ENCODE results near the gene EPC1.

The EPC1 gene

DNA sequence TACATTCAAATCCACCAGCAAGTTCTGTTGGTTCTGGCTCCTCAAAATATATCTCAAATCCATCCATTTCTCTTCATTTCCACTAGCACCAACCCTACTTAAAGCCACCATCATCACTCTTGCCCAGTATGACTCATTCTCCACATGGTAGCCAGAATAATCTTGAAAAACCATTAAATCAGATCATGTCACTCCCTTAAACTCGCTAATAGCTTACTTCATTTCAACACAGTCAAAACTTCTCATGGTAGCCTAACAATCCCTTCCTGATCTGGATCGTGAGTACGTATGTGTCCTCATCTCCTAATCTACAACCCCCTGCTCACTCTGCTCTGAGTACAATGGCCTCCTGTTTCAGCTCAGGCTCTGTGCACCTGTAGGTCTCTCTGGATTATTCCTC lies 8.7 kb downstream of the EPC1 start:
- DNase-seq (ENCODE audit: low read depth in 1 of 2, low spot score in 1 of 2), result no peak

DNA sequence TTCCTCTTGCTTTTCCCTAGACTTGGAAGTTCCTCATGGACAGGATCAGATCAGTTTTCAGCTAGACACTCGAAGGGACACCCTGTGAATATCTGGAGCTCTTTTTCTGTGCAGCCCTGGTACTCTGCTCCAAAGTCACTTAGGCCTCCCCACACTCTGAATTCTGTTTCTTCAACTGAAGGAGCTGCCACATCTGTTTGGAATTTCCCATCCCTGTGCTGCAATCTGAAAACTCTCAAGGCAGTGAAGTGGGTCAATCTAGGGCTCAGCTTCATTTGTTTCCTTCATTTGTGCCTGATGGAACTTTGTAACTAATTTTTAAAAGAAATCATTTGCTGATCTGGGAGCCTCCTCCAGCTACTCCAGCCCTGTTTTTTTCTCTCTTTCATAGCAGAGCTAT lies 9.6 kb downstream of the EPC1 start:
- no peak for DNase-seq (ENCODE audit: low read depth in 1 of 2, low spot score in 1 of 2)

DNA sequence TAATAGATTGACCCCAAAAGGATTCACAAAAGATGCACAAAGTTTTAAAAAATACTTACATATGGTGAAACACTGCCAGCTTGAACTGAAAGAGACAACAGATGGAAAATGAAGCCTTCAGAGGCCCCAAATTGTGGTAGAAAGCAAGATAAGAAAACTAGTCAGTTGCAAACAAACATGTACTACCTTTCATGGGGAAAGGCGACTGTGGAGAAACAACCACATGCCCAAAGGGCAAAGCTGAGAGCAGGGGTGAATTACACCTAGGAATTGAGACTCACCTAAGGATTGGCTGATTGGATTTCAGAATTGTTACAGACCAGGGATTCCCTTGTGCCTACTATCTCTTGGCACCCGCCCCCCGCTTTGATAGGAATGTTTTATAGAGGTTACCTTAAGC lies 13.1 kb downstream of the EPC1 start:
- DNase-seq (ENCODE audit: low read depth in 1 of 2, low spot score in 1 of 2), result no peak

DNA sequence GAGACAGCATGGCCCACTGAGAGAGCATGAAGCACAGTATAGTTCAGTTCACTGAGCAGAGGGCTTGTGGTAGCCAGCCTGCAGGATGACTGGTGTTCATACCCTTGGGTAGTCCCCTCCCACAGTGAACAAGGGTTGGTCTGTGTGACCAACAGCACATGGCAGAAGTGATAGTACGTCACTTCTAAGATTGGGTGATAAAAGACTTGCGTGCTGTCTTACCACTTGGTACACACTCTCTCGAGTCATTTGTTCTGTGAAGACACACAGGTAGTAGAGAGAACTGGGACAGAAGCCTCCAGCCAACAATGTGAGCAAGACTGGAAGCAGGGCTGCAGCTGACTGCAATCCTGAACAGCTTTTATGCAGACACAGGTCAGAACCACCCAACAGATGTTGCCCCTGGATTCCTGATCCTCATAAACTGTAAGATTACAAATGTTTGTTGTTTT lies 14.6 kb downstream of the EPC1 start:
- DNase-seq (ENCODE audit: low read depth in 1 of 2, low spot score in 1 of 2), result peak; percentile 44 to 80

DNA sequence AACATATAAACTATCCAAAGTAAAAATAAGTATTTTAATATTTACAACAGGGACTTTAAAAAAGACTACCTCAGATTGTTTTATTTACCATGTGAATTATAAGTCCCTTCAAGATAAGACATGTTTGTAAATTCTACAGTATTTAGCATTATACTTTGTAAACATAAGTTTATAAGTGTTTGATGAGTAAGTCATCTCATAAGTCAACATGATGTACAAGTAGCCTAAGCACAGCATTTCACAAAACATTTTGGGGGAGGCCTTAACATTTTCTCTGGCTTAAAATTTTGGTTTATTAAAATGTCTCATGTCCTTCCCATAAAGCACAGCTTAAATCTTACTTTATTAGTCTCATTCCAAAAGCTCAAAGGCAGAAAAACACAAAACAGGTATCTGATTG lies 15.4 kb downstream of the EPC1 start:
- no peak for DNase-seq (ENCODE audit: low read depth in 1 of 2, low spot score in 1 of 2)

DNA sequence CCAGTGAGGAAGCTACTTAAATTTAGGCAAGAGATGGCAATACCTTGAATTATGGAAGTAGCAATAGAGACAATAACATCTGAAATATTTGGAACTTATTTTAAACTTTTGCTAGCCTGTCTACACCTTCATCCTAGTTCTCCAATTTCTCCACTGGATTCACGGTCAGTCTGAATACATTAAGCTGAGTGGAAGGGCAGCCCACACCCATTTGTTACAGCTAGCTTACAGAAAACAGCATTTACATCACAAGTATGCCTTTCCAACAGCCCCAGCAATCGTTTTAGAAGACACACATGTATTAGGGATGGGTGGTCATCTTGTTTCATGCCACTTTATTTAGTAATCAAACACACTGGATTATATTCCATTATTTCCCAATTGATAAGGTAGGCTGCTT lies 16.7 kb downstream of the EPC1 start:
- DNase-seq (ENCODE audit: low read depth in 1 of 2, low spot score in 1 of 2), result no peak

DNA sequence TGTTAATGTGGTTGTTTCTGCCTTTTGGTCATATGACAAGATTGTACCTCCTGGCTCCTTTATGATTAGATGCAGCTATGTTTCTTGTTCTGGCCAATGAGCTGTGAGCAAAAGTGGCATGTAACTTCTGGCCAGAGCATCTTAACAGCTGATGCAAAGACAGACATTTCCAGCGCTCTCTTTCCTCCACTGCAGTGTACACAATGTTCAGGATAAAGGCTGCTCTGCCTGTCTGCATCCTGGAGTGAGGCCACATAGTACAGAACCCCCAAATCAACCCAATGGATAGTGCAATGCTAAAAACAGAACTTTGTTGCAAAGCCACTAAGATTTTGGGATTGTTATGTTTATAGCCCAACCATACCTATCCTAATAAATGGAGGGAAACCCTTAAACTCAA lies 17.9 kb downstream of the EPC1 start:
- no peak for DNase-seq (ENCODE audit: low read depth in 1 of 2, low spot score in 1 of 2)

DNA sequence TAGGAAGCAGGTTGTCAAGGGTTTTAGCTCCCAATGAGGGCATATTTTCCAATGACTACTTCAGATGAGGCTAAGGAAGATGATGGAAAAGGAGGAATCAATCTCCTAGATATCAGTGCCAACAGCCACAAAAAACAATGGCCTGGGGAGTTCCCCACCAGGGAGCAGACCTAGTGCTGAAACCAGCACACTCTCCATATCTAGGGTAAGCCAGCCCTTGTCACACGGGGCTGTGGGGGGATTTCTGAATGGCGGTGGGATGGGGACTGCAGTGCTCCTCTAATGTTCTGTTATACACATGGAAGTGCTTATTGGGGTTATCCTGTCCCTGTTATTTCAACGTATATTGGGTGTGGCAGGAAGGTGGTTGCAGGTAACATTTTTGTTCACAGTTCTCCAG lies 18.5 kb downstream of the EPC1 start:
- no peak for DNase-seq (ENCODE audit: low read depth in 1 of 2, low spot score in 1 of 2)

DNA sequence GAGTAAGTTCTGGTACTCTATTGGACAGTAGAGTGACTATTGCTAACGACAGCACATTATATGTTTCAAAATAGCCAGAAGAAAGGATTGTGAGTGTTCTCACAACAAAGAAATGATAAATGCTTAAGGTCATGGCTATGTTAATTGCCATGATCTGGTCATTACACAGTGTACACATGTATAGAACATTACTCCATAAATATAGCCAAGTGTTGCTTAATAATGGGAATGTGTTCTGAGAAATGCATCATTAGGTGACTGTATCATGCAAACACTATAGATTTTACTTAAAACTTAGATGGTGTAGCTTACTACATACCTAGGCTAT lies 19.6 kb downstream of the EPC1 start:
- DNase-seq (ENCODE audit: low read depth in 1 of 2, low spot score in 1 of 2), result no peak

DNA sequence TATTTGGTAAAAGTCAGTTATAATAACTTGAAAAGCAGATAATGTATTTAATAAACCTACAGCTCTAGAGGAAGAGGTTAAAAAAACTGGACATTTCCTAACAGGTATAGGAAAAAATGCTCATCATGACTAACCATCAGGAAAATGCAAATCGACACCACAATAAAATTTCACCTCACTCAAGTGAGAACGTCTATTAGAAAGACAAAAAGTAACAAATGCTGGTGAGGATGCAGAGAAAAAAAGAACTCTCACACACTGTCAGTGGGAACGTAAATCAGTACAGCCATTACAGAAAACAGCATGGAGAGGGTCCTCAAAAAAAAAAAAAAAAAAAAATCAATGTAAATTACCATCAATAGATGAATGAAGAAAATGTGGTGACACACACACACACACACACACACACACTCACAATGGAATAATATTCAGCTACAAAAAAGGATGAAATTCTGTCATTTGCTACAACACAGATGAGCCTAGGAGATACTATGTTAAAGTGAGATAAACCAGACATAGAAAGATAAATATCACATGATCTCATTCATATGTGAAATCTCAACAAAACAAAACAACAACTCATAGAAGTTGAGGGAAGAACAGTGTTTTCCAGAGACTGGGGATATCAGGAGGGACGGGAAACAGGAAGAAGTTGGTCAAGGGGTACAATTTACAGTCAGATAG lies 20.1 kb downstream of the EPC1 start:
- no peak for DNase-seq (ENCODE audit: low read depth in 1 of 2, low spot score in 1 of 2)

DNA sequence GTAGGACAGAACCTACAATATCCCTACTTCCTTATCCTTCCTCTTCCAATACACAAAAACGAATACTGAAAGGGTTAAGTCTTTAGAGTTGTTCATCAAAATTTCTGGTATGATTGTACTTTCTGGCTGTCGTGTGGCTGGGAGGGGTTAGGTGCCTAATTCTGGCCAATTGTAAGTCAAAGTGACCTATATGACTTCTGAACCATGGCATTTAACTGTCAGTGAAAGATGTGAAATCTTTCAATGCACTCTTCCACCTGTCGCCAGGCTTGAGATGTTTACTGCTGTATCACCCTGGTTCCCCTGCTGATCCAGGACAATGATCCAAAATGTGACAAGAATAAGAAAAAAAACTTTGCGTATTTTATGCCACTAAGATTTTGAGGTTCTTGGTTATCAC lies 20.8 kb downstream of the EPC1 start:
- DNase-seq (ENCODE audit: low read depth in 1 of 2, low spot score in 1 of 2), result no peak

DNA sequence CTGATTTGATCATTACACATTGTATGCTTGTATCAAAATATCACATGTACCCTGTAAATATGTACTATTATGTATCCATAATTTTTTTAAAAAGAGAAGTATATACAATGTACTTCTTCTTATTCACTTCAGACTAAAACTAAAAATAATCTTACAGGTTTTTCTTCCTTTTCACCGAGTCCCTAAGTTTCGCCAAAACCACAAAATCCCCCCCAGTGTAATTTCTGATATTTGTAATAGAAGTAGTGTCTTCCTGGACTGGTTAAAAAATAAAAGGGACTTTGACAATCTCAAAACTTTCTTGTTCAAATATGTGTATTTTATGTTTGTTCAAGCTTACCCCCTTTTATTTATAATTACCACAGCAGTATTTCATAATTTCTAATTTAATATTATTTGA lies 23.9 kb downstream of the EPC1 start:
- DNase-seq (ENCODE audit: low read depth in 1 of 2, low spot score in 1 of 2), result no peak

DNA sequence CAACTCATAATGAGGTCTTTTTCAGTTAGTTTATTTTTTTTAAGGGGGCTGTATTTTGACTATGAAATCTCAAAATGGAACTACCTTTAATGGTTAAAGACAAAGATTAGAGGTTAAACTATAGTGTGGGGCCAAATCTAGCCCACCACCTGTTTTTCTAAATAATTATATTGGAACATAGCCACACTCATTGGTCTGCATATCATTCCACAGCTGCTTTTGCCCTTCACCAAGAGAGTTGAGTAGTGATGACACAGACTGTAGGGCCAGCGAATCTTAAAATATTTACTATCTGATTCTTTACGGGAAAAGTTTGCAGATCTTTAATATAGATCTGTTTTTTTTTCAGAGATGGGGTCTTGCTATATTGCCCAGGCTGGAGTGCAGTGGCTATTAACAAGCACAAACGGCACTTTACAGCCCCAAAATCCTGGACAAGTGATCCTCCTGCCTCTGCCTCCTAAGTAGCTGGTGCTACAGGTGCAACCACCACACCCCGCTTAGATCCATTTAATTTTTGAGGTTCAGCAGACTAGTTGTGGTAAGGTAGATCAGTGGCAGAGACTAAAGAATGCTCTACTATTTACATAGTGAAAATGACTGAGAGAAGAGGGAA lies 25.8 kb downstream of the EPC1 start:
- DNase-seq (ENCODE audit: low read depth in 1 of 2, low spot score in 1 of 2), result no peak

DNA sequence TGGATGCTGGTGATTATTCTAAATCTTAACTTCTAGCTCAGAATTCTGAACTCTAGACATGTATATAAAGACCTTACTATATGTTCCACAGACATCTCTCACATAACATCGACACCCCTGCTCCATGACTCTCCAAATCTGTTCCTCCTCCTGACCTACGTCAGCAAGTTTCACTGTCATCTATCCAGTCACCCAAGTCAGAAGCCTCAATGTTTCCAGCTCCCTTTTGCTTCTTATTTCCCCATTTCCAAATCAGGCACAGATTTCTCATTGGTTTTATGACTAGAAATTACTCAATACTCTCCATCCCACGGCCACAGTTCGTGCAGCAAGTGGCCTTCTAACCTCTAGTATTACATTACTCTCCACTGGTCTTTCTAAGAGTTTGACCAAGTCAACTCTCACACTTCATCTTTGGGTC lies 28.5 kb downstream of the EPC1 start:
- no peak for DNase-seq (ENCODE audit: low read depth in 1 of 2, low spot score in 1 of 2)

DNA sequence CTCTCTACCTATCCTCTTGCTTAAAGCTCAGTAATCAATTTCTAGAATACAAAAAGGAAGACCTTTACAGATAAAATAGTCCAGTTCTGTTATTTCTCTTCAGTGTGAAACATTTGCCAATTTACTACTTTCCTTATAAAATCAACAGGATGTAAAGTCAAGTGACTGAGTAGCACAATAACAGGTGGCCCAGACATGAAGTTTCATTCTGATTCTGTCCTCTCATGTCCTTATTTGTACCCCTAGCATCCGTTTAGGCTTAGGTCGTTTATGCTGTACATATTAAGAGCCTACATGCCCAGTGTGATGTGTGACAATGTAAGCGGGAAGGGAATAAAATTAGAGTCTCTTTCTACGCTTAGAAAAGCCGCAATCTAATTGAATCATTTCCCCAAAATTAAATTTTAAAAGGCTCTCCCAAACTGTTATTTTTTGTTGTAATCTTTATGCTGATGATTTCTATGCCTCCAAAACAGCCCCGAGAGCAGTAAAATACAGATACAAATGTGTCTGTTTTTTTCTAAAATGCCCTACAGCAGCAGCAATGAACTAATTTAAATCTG lies 29.1 kb downstream of the EPC1 start:
- DNase-seq (ENCODE audit: low read depth in 1 of 2, low spot score in 1 of 2), result no peak

DNA sequence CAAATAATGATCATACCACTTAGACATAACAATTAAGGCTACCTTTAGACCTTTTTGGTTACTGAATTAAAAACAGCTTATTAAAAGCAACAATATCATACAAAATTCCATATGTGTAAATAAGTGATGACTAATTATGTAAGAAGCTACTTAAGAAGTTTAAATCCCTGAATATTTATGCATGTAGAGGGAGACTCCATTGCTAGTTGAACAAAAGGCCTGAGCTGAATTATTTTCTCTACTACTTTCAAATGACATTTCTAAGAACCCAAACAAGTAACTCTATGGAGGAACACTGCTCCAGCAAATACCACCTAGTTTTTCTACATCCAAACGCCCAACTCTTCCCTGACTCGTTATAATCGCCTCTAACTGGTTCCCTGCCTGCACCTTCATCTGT lies 31.5 kb downstream of the EPC1 start:
- DNase-seq (ENCODE audit: low read depth in 1 of 2, low spot score in 1 of 2), result no peak

DNA sequence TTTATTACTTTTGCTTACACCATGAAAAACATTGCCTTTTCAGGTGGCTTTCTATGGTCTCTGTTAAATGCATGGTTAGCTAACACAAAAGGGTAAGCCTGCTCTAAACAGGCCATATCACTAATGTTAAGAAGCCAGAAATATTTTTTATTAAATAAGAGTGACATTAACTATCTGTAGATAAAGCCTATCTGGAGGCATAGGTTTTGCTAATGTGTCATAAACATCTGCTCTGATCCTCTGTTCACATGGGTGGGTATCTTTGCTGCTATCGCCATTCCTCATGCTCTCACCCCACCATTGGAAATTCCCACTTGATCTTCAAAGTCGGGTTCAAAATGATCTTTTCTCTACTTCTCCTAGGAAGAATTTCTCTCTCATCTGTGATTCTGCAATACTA lies 32.4 kb downstream of the EPC1 start:
- DNase-seq (ENCODE audit: low read depth in 1 of 2, low spot score in 1 of 2), result no peak

DNA sequence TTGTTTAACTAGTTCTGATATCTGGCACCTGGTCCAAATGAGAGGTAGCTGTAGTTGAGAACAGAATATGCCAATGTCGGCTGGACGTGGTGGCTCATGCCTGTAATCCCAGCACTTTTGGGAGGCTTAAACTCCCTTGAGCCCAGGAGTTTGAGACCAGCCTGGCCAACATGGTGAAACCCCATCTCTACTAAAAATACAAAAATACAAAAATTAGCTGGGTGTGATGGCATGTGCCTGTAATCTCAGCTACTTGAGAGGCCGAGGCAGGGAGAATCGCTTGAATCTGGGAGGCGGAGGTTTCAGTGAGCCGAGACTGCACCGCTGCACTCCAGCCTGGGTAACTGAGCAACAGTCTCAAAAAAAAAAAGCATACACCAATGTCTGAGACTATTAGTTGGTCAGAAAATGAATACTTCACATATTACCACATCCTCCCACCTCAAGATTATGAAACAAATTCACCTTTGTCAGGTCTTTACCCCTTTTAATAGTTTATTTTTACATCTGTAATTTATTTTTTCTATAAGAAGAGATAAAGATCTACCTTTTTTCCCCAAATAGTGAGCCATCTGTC lies 38.8 kb downstream of the EPC1 start:
- no peak for DNase-seq (ENCODE audit: low read depth in 1 of 2, low spot score in 1 of 2)

DNA sequence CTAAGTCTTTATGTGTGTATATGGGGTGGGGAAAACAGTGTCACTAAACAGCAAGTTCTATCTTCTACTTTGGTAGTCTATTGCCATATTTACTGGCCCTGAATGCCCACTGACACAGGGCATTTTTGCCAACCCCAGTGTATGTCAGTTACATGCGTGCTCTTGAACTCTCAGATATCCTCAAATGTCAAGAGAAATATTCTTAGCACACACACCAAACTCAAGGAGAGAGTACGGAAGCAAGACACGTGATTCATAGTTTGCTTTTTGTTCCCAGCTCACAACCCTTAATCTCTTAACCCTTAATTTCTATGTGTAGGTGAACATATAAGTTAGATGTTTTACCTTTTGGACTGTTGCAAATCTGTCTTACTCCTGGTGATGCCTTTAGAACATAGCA lies 39.3 kb downstream of the EPC1 start:
- DNase-seq (ENCODE audit: low read depth in 1 of 2, low spot score in 1 of 2), result no peak

DNA sequence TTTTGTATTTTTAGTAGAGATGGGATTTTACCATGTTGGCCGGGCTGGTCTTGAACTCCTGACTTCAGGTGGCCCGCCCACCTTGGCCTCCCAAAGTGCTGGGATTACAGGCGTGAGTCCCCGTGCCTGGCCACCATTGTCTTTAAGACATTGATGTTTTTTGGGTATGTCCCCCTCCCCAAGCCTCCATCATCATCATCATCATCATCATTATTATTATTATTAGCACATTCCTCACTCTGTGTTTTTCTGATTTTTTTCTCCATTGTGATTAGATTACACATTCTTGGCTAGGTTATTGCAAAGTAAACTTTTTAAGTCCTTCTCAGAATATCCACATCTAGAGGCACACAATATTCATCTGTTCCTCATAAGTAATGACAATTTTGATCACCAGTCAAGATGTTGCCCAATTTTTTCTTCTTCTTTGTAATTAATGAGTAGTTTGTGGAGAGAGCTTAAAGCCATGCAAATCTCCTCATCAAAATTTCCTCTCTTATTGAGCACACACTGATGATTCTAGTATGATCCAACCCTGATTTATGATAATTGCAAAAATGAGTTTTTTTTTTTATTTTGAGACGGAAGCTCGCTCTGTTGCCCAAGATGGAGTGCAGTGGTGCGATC lies 47.5 kb downstream of the EPC1 start:
- DNase-seq (ENCODE audit: low read depth in 1 of 2, low spot score in 1 of 2), result no peak

DNA sequence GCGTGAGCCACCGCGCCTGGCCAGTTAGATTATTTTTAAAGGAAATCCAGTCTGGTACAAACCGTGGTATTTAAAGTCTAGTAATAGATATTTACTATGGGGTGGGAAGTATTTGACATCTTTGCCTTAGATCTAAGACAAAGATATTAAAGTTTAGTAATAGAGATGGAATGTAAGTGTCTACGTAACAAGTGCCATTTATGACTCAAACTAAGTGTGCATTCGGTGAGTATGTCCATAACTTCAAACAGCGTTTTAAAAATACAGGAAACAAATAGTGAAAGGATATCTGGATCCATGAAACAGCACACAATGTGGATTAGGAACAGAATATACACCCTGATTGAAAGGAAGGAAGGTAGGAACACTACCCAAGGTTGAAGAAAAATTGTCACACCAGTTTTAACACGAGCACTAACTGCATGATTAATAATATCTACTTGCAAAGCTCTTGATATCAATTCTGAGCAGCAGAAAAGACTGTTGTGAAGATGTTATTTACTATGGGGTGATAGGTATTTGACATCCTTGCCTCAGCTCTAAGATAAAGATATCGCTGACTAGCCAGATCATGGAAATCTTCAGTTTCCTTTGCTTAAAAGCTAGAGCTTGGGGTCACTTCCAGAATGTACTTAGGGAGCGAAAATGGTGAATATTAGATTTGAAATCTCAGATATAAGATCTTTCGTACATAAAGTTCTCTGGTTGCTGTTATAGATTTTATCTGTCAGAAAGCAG lies 48.7 kb downstream of the EPC1 start:
- no peak for DNase-seq (ENCODE audit: low read depth in 1 of 2, low spot score in 1 of 2)

DNA sequence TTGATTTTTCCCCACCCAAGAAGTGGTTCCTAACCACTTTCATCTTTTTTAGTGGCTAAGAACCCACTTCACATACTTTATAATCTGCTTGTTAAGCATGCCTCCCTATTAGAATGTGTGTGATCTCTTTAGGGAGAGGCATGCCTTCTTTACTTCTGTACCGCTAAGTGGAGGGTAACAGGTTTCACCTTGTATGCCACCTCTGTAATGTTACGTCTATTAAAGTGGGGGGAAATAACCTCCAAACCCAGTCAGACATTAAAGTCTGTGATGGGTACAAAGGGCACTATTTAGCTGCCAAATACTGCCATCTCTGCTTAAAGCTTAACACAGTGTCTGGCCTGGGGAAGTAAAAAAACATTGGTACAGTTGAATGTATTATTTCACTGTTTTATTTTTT lies 51.9 kb downstream of the EPC1 start:
- no peak for DNase-seq (ENCODE audit: low read depth in 1 of 2, low spot score in 1 of 2)

Data from activated CD4-positive, alpha-beta T cell treated with anti-CD3 and anti-CD28 coated beads, Interleukin-2, amount 50 U/mL, for 24 hours (primary cell).